Measurements from ENCODE around the gene CALHM5.

DNA sequence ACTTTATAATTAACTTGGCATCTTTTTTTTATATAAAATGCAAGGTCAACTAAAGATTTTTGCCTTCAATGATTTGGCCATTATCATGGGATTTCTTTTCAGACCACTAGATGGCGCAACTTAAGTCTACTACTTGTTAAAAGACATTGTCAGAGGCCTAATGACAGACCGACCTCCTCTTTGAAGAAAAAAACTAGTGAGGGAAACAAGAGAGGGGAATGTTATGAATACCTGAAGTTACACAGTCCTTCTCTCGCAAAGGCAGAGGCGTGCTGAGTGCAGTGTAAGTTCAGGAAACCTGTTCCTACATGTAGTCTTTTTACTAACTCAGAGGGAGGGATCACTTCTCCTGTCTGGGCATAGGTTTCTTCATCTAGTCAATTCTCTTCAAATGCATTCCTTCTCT, 24.8 kb downstream of the CALHM5 start:
- no peak for TF ChIP-seq POLR2A (IDR thresholded peaks at IDR 0.05)
- no peak for TF ChIP-seq POLR2AphosphoS5 (IDR thresholded peaks at IDR 0.05; ENCODE audit: insufficient read depth in 1 of 2, low read depth in 1 of 2)

Data from vagina (tissue), 2 donors.